Effector memory CD8-positive, alpha-beta T cell (primary cell): ENCODE results near the gene ARVCF.

Experiments used
- ATAC-seq: fragments of 150-1000 bp; cut with Tn5 transposase; replicated peaks from 2 replicates; pipeline ENCODE4 v1.10.0; 2021; ENCODE audit warnings: mild to moderate bottlenecking, moderate library complexity
- DNase-seq, 3 experiments: peaks; one replicate each; pipeline ENCODE4 v3.0.0; 2021
- H3K27ac Mint-ChIP-seq, 2 donors: one replicate each; pipeline ENCODE4 v1.8.0; 2022; ENCODE audit warnings: mild to moderate bottlenecking in 2 of 2, mixed read lengths in 2 of 2, moderate library complexity in 2 of 2
- H3K27me3 Mint-ChIP-seq, 2 donors: one replicate each; pipeline ENCODE4 v1.8.0; 2022; ENCODE audit warnings: mixed read lengths in 2 of 2
- H3K36me3 Mint-ChIP-seq: one replicate; pipeline ENCODE4 v1.8.0; 2022; ENCODE audit warnings: mild to moderate bottlenecking, moderate library complexity, mixed read lengths; ENCODE audit not compliant: insufficient read depth
- H3K4me1 Mint-ChIP-seq, 2 donors: one replicate each; pipeline ENCODE4 v1.8.0; 2022; ENCODE audit warnings: low read depth in 2 of 2, mixed read lengths in 2 of 2
- H3K4me3 Mint-ChIP-seq, 2 donors: one replicate each; pipeline ENCODE4 v1.8.0; 2022; ENCODE audit warnings: mild to moderate bottlenecking in 2 of 2, mixed read lengths in 2 of 2, moderate library complexity in 2 of 2
- H3K9me3 Mint-ChIP-seq, 2 donors: one replicate each; pipeline ENCODE4 v1.8.0; 2022; ENCODE audit warnings: mixed read lengths in 2 of 2

ARVCF gene

GRCh38 chr22:19974268-19974861 lies 42.3 kb downstream of the ARVCF start:
- ATAC-seq (peak; percentile 53), DNase-seq (no peak)
- Mint-ChIP-seq H3K4me1 (peaks cover 13 to 24% of the 10 kb centered on the region in 2 donors), H3K36me3 (peaks cover 7% of the 10 kb centered on the region), H3K9me3 (no peaks in the 10 kb centered on the region), H3K4me3 (no peak overlapping the region), H3K27me3 (no peaks in the 10 kb centered on the region), H3K27ac (peak overlapping the region; percentile 79 to 87)

GRCh38 chr22:19973551-19974267 lies 42.9 kb downstream of the ARVCF start:
- H3K9me3 Mint-ChIP-seq, result no peaks in the 10 kb centered on the region
- ATAC-seq (no peak), DNase-seq (no peak)
- H3K27ac Mint-ChIP-seq, result peak overlapping the region; percentile 22 to 79
- H3K4me3 Mint-ChIP-seq, result no peak overlapping the region
- peaks cover 10% of the 10 kb centered on the region for H3K36me3 Mint-ChIP-seq
- H3K27me3 Mint-ChIP-seq, result no peaks in the 10 kb centered on the region
- H3K4me1 Mint-ChIP-seq, result peaks cover 13 to 24% of the 10 kb centered on the region in 2 donors

- Mint-ChIP-seq H3K27ac (no peak overlapping the region), H3K27me3 (no peaks in the 10 kb centered on the region), H3K36me3 (peaks cover 10% of the 10 kb centered on the region), H3K4me3 (no peak overlapping the region), H3K4me1 (peaks cover 13 to 24% of the 10 kb centered on the region in 2 donors), H3K9me3 (no peaks in the 10 kb centered on the region)
- ATAC-seq (no peak), DNase-seq (no peak)
These were observed 43.7 kb downstream of the ARVCF start for GRCh38 chr22:19972652-19973550.

- Mint-ChIP-seq H3K9me3 (no peaks in the 10 kb centered on the region), H3K4me1 (peaks cover 13 to 24% of the 10 kb centered on the region in 2 donors), H3K27ac (no peak overlapping the region), H3K4me3 (no peak overlapping the region), H3K27me3 (no peaks in the 10 kb centered on the region), H3K36me3 (peaks cover 14% of the 10 kb centered on the region)
- no peak for ATAC-seq
- DNase-seq, result no peak
These were observed 44.4 kb downstream of the ARVCF start for GRCh38 chr22:19972251-19972650.

GRCh38 chr22:19971276-19972124 lies 45.1 kb downstream of the ARVCF start:
- DNase-seq (no peak), ATAC-seq (peak; percentile 45)
- Mint-ChIP-seq H3K4me1 (peaks cover 13 to 24% of the 10 kb centered on the region in 2 donors), H3K36me3 (peaks cover 17% of the 10 kb centered on the region), H3K9me3 (no peaks in the 10 kb centered on the region), H3K4me3 (peak overlapping the region in 1 of 2 donors; percentile 38), H3K27ac (no peak overlapping the region), H3K27me3 (no peaks in the 10 kb centered on the region)

GRCh38 chr22:19970479-19971275 lies 45.9 kb downstream of the ARVCF start:
- peaks cover 17% of the 10 kb centered on the region for H3K36me3 Mint-ChIP-seq
- peak; percentile 80 to 85 (median 81) for DNase-seq
- H3K27me3 Mint-ChIP-seq, result no peaks in the 10 kb centered on the region
- peak overlapping the region in 1 of 2 donors; percentile 86 for H3K27ac Mint-ChIP-seq
- peak overlapping the region in 1 of 2 donors; percentile 29 for H3K4me3 Mint-ChIP-seq
- ATAC-seq, result peak; percentile 78
- H3K4me1 Mint-ChIP-seq, result peaks cover 13 to 24% of the 10 kb centered on the region in 2 donors
- H3K9me3 Mint-ChIP-seq, result no peaks in the 10 kb centered on the region

GRCh38 chr22:19970031-19970478 lies 46.6 kb downstream of the ARVCF start:
- DNase-seq (no peak), ATAC-seq (no peak)
- no peaks in the 10 kb centered on the region for H3K9me3 Mint-ChIP-seq
- peaks cover 14% of the 10 kb centered on the region for H3K36me3 Mint-ChIP-seq
- no peak overlapping the region for H3K4me3 Mint-ChIP-seq
- H3K27ac Mint-ChIP-seq, result peak overlapping the region in 1 of 2 donors; percentile 86
- no peaks in the 10 kb centered on the region for H3K27me3 Mint-ChIP-seq
- H3K4me1 Mint-ChIP-seq, result peaks cover 12 to 21% of the 10 kb centered on the region in 2 donors

GRCh38 chr22:19969141-19969928 lies 47.3 kb downstream of the ARVCF start:
- no peak for ATAC-seq
- Mint-ChIP-seq H3K4me3 (no peak overlapping the region), H3K4me1 (peaks cover 9 to 15% of the 10 kb centered on the region in 2 donors), H3K27ac (no peak overlapping the region), H3K36me3 (peaks cover 14% of the 10 kb centered on the region), H3K9me3 (no peaks in the 10 kb centered on the region), H3K27me3 (no peaks in the 10 kb centered on the region)
- no peak for DNase-seq

GRCh38 chr22:19968450-19968891 lies 48.2 kb downstream of the ARVCF start:
- Mint-ChIP-seq H3K27ac (no peak overlapping the region), H3K9me3 (no peaks in the 10 kb centered on the region), H3K4me1 (peaks cover 9 to 12% of the 10 kb centered on the region in 2 donors), H3K36me3 (peaks cover 14% of the 10 kb centered on the region), H3K4me3 (no peak overlapping the region), H3K27me3 (no peaks in the 10 kb centered on the region)
- ATAC-seq (no peak), DNase-seq (no peak)

GRCh38 chr22:19967850-19968449 lies 48.7 kb downstream of the ARVCF start:
- Mint-ChIP-seq H3K4me3 (no peak overlapping the region), H3K9me3 (no peaks in the 10 kb centered on the region)
- ATAC-seq, result no peak

More at GRCh38 chr22:19967850-19968449, 48.7 kb downstream of the ARVCF start:
- H3K36me3 Mint-ChIP-seq, result peaks cover 14% of the 10 kb centered on the region
- H3K4me1 Mint-ChIP-seq, result peaks cover 9 to 14% of the 10 kb centered on the region in 2 donors
- no peak overlapping the region for H3K27ac Mint-ChIP-seq
- no peaks in the 10 kb centered on the region for H3K27me3 Mint-ChIP-seq
- no peak for DNase-seq
